AG09319 (cell line): Measurements from ENCODE around the gene FANCC.
A peak's percentile ranks its signal among the peaks of the same experiment; 100 is the strongest.

Source experiments
- DNase-seq: peaks from one replicate; pipeline ENCODE4 v3.0.0-alpha.2; 2010; ENCODE audit warnings: low read depth; ENCODE audit errors: extremely low read depth
- CTCF ChIP-seq: IDR thresholded peaks from 2 replicates; pipeline ENCODE4 v1.5.1; 2011; ENCODE audit warnings: low read depth, mild to moderate bottlenecking, inconsistent platforms, low read length, moderate library complexity

Gene FANCC

DNA sequence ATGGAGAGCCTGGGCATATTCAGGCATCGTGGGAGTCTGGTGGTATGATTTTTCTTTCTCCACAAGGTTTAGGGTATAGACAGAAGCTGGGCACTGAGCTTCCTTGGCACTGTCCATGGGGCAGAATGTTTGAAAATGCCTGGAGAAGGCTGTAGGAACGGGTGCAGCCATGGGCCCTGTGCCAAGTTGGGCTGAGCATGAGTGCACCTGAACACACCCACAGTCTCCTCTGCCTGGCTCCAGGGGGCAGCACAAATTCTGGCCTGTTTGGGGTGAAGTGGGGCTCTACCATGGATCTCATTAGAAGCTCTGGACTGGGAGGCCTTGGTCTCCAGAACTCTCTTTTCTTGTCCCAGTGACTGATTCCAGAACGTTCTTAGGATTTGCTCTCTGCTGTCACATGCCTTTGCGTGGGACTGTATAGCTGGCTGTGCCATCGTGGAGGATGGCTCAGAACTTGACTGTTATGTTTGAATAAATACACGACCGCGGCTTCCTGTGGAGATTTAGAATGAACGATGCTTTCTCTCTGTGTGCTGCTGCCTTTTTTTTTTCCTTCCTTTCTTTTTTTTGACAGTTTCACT lies 229.8 kb downstream of the FANCC start:
- TF ChIP-seq CTCF: peak; percentile 33
- no peak for DNase-seq

DNA sequence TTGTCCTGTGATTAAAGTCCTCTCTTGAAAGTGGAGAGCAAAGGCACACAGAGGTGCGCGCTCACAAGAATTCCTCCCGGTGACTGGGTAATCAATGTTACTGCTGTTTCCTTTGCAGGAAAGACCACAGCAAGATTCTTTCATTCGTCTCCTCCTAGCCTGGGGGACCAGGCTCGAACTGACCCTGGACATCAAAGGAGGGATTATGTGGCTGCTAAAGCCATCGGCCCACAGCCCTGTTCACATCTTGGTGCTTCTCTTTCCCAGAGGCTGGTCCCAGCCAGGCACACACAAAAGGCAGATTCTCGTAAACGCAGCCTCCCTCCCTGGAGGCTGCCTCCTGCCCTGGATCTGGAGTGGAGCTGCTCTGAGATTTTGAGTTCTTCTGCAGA lies 230.9 kb downstream of the FANCC start:
- TF ChIP-seq CTCF: no peak

GRCh38 chr9:95085861-95086563 lies 231.5 kb downstream of the FANCC start:
- no peak for TF ChIP-seq CTCF
- no peak for DNase-seq

More for the DNA sequence above, 230.9 kb downstream of the FANCC start:
- no peak for DNase-seq

GRCh38 chr9:95085036-95085770 lies 232.3 kb downstream of the FANCC start:
- no peak for DNase-seq
- no peak for TF ChIP-seq CTCF

DNA sequence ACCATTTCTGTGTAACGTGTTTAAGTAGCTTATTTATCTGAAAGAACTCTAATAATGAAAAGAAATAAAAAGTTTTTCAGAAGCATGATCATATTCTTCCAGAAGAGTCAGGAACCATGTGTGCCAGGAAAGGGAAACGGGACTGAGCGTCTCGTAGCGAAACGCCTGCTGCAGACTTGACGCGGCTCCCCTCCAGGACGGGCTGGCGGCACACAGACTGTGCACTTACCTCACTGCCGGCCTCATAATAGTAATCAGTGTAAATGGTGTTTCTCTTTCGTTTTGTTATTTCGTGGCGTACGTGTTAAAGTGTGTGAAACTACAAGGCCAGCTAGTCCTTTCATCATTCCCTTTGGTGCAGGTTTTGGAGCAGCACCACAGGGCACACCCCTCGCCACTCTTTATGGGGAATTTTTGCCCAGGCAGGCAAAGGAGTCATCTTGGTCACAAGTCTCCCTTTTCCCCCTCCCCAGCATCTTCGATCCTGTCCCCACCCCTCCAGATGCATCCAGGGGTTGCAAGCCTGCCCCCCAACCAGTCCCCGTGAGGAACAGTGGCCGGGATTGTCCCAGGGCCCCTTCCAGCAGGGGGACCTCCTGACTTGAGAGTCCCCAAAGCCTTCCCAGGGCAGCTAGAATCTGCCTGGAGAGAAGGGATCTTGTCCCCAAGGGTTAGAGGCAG lies 233.1 kb downstream of the FANCC start:
- TF ChIP-seq CTCF: no peak
- DNase-seq: no peak

DNA sequence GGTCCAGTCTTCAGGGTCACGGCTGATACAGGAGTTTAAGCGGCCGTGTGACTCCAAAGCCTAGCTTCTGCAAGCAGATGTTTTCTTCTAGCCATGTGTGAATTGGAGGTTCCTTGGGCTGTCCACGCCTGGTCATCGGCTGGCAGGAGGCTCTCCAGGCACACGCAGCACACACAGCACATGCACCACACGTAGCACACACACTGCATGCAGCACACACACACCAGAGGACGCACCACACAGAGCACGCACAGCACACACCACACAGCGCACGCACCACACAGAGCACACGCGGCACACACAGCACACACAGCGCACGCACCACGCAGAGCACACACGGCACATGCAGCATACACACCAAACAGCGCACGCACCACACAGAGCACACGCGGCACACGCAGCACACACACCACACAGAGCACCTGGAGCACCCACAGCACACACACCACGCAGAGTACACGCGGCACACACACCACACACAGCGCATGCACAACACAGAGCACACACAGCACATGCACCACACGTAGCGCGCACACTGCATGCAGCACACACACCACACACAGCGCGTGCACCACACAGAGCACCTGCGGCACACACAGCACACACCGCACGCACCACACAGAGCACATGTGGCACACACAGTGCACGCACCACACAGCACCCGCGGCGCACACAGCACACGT lies 234.3 kb downstream of the FANCC start:
- DNase-seq: no peak
- no peak for TF ChIP-seq CTCF
